GM21381 (cell line): ENCODE data around the gene SERPINB12.

Experiments used
- ATAC-seq: cut with Tn5 transposase; IDR thresholded peaks from one replicate; pipeline ENCODE4 v1.9.1; 2021; ENCODE audit warnings: mild to moderate bottlenecking, moderate library complexity; ENCODE audit not compliant: unreplicated experiment

SERPINB12 gene

DNA sequence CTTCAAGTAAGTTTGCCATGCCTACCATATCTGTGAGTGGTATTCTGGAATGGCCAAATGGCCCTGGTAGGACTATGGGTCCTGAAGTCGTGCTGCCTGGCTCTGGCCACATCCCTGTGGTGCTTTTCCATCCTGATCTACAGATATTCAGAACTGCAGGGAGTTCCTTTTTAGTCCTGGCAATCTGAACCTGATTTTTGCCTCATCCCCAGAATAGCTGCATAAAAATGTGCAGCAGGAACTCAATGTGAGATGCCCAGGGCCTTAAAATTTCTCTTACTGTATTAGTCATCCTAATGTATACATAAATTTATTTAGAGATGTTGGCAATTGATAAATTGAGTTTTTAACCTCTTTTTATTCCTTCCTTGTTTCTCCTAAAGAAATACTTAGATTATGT is 50.3 kb downstream of the SERPINB12 start:
- ATAC-seq, result no peak

DNA sequence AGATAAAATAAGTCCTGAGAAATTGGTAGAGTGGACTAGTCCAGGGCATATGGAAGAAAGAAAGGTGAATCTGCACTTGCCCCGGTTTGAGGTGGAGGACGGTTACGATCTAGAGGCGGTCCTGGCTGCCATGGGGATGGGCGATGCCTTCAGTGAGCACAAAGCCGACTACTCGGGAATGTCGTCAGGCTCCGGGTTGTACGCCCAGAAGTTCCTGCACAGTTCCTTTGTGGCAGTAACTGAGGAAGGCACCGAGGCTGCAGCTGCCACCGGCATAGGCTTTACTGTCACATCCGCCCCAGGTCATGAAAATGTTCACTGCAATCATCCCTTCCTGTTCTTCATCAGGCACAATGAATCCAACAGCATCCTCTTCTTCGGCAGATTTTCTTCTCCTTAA is 54.8 kb downstream of the SERPINB12 start:
- no peak for ATAC-seq

DNA sequence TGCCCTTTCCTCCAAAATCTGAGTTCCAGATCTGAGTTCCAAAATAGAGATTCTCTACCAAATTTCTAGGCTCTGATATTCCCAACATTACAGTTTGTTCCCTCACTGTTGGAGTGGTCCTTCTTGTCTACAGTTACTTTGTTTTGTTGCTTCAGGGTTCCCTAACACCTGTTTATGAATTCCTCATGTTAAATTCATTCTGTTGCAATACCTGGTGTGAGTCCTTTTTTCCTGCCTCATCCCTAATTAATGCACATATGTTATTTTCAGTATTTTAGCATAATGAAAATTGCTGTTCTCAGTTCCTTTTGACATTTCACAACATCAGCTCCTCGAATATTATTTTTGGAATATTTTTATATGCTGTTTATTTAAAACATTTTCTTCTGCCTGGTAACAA is 61.2 kb downstream of the SERPINB12 start:
- no peak for ATAC-seq

DNA sequence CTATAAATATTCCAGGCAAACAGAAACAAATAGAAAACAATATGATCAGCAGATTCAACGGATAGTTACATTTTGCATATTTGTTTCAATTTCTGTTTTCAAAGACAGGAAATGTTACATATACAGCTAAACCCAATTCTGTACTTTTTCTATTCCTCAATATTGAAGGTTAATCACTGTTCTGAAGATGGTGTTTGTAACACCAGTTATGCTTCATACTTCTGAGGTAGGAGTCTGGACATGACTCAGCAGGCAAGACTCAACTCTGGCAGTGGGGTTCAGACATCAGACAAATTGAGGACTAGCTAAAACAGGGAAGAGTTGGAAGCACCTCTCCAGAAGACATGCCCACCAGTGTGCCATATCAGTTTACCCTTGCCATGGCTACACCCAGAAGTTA is 61.6 kb downstream of the SERPINB12 start:
- ATAC-seq, result peak; percentile 95

DNA sequence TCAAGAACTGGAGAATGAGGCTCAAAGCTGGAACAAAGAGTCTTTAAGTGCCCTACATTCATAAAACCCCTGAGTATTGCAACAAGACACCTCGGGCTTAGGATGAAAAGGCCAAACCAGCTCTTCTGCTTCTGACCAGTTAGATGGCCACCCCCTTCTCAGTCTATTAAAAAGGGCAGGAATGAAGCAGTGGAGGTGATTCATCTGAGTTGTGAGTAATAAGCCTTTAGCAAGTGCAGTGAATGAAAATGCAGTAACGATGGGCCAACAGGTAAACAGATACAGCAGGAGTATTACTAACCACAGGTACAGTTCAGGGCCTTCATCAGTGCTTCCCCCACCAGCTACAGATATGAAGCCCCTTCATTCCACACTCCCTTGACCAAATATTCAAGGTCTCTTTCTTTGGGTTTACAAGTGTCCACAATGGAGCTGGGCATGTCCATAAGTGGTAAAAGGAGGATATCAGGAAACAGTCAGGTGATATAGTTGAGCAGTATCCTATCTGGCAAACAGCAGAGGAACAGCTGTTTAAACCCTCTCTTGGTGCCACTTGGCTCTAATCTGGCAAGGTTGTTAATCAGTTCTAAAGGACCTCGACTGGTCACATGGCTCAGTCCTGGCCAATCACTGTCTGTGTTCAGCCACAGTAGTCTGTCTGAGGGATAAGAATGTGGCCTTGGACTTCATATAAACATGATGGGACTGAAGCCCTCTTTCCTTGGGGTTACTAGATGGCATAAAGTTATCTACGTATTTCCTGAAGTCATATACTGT is 62.8 kb downstream of the SERPINB12 start:
- ATAC-seq, result no peak

DNA sequence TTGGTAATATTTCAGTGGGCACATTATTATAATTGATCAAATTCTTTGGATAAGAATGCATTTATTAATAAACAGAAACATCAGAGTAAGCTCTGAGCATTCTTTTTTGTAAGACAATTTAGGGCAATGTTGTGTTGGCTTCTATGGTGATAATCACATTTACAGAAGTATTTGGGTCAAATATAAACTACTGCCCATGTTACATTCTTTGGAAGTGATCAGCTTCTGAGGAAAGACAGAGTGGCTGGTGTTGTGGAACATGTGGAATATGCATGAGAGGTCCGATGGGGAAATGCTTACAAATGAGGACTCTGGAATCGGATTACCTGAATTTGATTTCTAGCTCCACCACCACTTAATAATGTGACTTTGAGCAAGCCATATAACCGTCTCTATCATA is 64.4 kb downstream of the SERPINB12 start:
- ATAC-seq, result no peak

DNA sequence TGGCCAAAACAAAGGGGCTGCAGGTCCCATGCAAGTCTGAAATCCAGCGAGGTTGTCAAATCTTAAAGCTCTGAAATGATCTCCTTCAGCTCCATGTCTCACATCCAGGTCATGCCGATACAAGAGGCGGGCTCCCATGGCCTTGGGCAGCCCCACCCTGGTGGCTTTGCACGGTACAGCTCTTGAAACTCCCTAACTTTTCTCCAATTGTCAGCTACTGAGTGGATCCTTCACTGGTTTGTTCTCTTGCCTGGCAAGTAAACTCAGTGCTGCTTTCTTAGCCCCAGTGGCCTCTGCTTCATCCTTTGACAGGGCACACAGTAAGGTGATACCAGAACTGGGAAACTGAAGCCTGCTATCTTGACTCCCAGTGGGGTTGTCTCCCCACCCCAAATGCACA is 71.3 kb downstream of the SERPINB12 start:
- no peak for ATAC-seq

DNA sequence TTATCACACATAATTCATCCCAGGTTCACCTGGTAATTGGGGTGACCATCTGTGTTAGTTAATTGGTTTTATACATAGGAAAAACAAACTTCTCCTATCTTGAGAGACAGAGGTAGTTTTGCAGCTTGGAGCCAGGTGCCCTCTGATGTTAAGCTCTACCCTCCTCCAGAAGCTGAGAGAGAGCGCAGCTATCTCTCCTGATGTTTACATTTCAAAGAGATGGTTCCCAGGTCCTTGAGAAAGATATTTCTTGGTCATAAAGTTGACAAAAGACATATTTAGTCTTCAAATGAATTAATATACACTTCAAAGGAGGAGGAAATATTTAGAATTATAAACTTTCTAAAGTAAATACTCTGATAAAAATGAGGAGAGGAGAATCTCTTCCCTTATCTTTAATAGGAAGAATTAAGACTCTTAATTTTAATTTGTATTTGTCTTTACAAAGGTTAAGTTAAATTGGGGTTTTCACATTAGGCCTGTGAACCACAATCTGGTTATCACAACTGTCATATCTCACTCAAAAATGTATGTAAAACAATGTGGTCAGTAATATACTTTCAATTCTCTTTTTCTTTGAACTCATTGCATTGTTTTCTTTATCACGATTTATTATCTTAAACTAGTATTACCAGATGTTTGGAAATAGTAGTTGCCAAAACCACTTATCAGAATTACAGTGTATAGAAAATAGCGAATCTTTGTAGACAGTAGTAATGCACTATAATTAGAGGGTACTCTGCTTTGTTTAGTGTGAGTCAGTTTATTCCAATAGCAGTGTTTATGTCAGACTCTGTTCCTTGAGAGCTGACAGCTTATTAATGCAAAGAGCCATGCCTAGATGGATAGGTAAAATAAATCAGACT is 75.1 kb downstream of the SERPINB12 start:
- peak; percentile 89 for ATAC-seq

DNA sequence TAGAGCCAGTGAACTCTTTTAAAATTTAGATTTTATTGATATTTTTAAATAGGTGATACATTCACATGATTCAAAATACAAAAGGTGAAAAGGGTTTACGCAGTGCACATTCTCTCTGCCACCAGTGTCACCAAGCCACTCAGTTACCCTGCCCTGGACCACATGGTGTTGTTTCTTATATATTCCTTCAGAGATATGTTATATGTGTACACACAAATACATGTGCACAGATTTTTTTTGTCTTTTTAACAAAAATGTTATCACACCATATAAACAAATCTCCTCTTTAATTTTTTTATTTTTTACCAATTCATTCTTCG is 75.7 kb downstream of the SERPINB12 start:
- ATAC-seq, result no peak
